ENCODE measurements around the gene TNFRSF21. TPM values are rescaled to one million over a fixed set of nuclear protein-coding genes. Genes with fewer than 3 reads are reported as not detected.

Gene TNFRSF21
- total and polyA plus RNA-seq, 10 of the 15 experiments (the other 5 are each of a cell fraction or from before 2014, with no cell fraction given): 0.09 to 1.0 (median 0.27) TPM

GRCh38 chr6:47277702-47278101 is 32.0 kb downstream of the TNFRSF21 start:
- no peaks in the 10 kb centered on the region for H4K20me1 ChIP-seq (ENCODE audit: control insufficient read depth, insufficient read depth)
- ChIA-PET POLR2A (no interaction called here), RAD21 (ENCODE audit: unreplicated experiment) (no interaction called here), CTCF (no interaction called here), SMC1A (ENCODE audit: uncharacterized antibody, unreplicated experiment) (no interaction called here)
- no peaks in the 10 kb centered on the region for H3K4me1 ChIP-seq (ENCODE audit: control insufficient read depth, insufficient read depth, low read length)
- no peaks in the 10 kb centered on the region for H3K79me2 ChIP-seq (ENCODE audit: control insufficient read depth, insufficient read depth, low read length)
- no peak overlapping the region for H3K4me2 ChIP-seq (ENCODE audit: control insufficient read depth, insufficient read depth)
- H3K9ac ChIP-seq (ENCODE audit: control insufficient read depth, insufficient read depth, low read length): no peak overlapping the region
- BruUV-seq (replicated peaks): no TSS peak
- H2AFZ ChIP-seq (ENCODE audit: control insufficient read depth, low read depth, low read length): no peak overlapping the region
- H3K9me3 ChIP-seq (replicated peaks; ENCODE audit: control insufficient read depth, insufficient read depth, low read length): no peaks in the 10 kb centered on the region
- in situ Hi-C loops (cut with MboI) (no loop called here), intact Hi-C loops (cut with micrococcal nuclease; ENCODE audit: unreplicated experiment) (no loop called here)
- no peak overlapping the region for H3K4me3 ChIP-seq
- FAIRE-seq (no peak), DNase-seq (ENCODE audit: low read depth, low spot score) (no peak), ATAC-seq (no peak)
- H3K36me3 ChIP-seq (ENCODE audit: control insufficient read depth in 2 of 2, insufficient read depth in 2 of 2, low read length in 1 of 2): no peaks in the 10 kb centered on the region
- WGBS (ENCODE audit: insufficient coverage, insufficient replicate concordance, low lambda C conversion rate, missing lambda C conversion rate): 49% methylated on average over 4 of the region's 4 CpGs
- TF ChIP-seq MAX (IDR thresholded peaks at IDR 0.05; ENCODE audit: low read depth, low read length): no peak
- TF ChIP-seq BMI1 (IDR thresholded peaks at IDR 0.05; ENCODE audit: borderline replicate concordance): no peak
- no peak for TF ChIP-seq POU2F2 (IDR thresholded peaks at IDR 0.05; ENCODE audit: borderline replicate concordance, low read depth, low read length)
- TF ChIP-seq FOXK2 (IDR thresholded peaks at IDR 0.05): no peak
- no peak for TF ChIP-seq HCFC1 (IDR thresholded peaks at IDR 0.05; ENCODE audit: low read length)
- no peak for TF ChIP-seq CEBPZ (IDR thresholded peaks at IDR 0.05; ENCODE audit: low read depth, low read length)
- no peak for TF ChIP-seq RAD21 (IDR thresholded peaks at IDR 0.05; ENCODE audit: insufficient read depth, low read depth, low read length)
- no peak for TF ChIP-seq IKZF1 (conservative IDR thresholded peaks at IDR 0.05)
- TF ChIP-seq ZNF207 (IDR thresholded peaks at IDR 0.05; ENCODE audit: borderline replicate concordance): no peak
- TF ChIP-seq CHD2 (IDR thresholded peaks at IDR 0.05; ENCODE audit: borderline replicate concordance, low read depth, low read length): no peak
- TF ChIP-seq EZH2 (IDR thresholded peaks at IDR 0.05; ENCODE audit: borderline replicate concordance, control insufficient read depth, low read depth, low read length): no peak
- no peak for TF ChIP-seq PAX8 (IDR thresholded peaks at IDR 0.05)
- TF ChIP-seq ETV6 (conservative IDR thresholded peaks at IDR 0.05 in 1 of 2, IDR thresholded peaks at IDR 0.05 in 1 of 2; ENCODE audit: borderline replicate concordance in 1 of 2, low read depth in 1 of 2): no peak
- no peak for TF ChIP-seq WRNIP1 (IDR thresholded peaks at IDR 0.05; ENCODE audit: borderline replicate concordance, low read depth, low read length)
- no peak for TF ChIP-seq ZBED1 (IDR thresholded peaks at IDR 0.05; ENCODE audit: borderline replicate concordance)
- no peaks in the 10 kb centered on the region for H3K27me3 ChIP-seq (replicated peaks in 1 of 2; ENCODE audit: control insufficient read depth in 2 of 2, insufficient read depth in 2 of 2, low read length in 1 of 2)
- no peak overlapping the region for H3K27ac ChIP-seq (ENCODE audit: control insufficient read depth, insufficient read depth)
